ENCODE data around the gene AQR.

GRCh38 chr15:34964277-34964676 lies 5.3 kb downstream of the AQR start:
- TF ChIP-seq POLR2AphosphoS5 (IDR thresholded peaks at IDR 0.05; ENCODE audit: low read depth, low read length) (no peak), CTCF (IDR thresholded peaks at IDR 0.05; ENCODE audit: control extremely low read depth in 1 of 3, insufficient read depth in 1 of 3, low read depth in 1 of 3, low read length in 3 of 3) (no peak), JUND (IDR thresholded peaks at IDR 0.05; ENCODE audit: low read length) (no peak), POLR2A (IDR thresholded peaks at IDR 0.05; ENCODE audit: control extremely low read depth in 1 of 2, low read depth in 2 of 2, low read length in 2 of 2) (no peak), SUZ12 (IDR thresholded peaks at IDR 0.05; ENCODE audit: low read length) (no peak), SIN3A (conservative IDR thresholded peaks at IDR 0.05 in 1 of 2, IDR thresholded peaks at IDR 0.05 in 1 of 2; ENCODE audit: low read depth in 1 of 2, low read length in 2 of 2) (no peak), RXRA (IDR thresholded peaks at IDR 0.05; ENCODE audit: insufficient read depth, low read depth, low read length) (no peak), CEBPB (IDR thresholded peaks at IDR 0.05; ENCODE audit: low read depth, low read length) (no peak), YY1 (IDR thresholded peaks at IDR 0.05; ENCODE audit: low read depth, low read length) (no peak), RAD21 (IDR thresholded peaks at IDR 0.05 in 1 of 2, conservative IDR thresholded peaks at IDR 0.05 in 1 of 2; ENCODE audit: low read depth in 2 of 2, low read length in 2 of 2) (no peak), EZH2 (IDR thresholded peaks at IDR 0.05; ENCODE audit: low read depth, low read length, severe bottlenecking) (no peak)
